ENCODE data around the gene UROS.

- TF ChIP-seq MXI1 (IDR thresholded peaks at IDR 0.05; ENCODE audit: borderline replicate concordance, low read depth, low read length) (no peak), MAZ (IDR thresholded peaks at IDR 0.05; ENCODE audit: borderline replicate concordance, low read depth, low read length) (no peak), USF2 (IDR thresholded peaks at IDR 0.05; ENCODE audit: low read depth, low read length) (no peak), BHLHE40 (IDR thresholded peaks at IDR 0.05; ENCODE audit: low read depth, low read length) (no peak), CTCF (conservative IDR thresholded peaks at IDR 0.05; ENCODE audit: low read depth, low read length) (no peak)
These were observed 13.7 kb upstream of the UROS start for GRCh38 chr10:125836746-125837145.

All from IMR-90 (cell line).